HG03378 (cell line): ENCODE measurements around the gene UBE2H.
"Not testable (repeated sequence)": the region's sequence is repeated elsewhere in the genome, so short reads cannot be mapped to it uniquely, and the experiment has no call there.

ENCODE experiments used
- ATAC-seq: cut with Tn5 transposase; IDR thresholded peaks from one replicate; pipeline ENCODE4 v1.9.1; 2021; ENCODE audit warnings: mild to moderate bottlenecking, moderate library complexity; ENCODE audit not compliant: unreplicated experiment

UBE2H gene

DNA sequence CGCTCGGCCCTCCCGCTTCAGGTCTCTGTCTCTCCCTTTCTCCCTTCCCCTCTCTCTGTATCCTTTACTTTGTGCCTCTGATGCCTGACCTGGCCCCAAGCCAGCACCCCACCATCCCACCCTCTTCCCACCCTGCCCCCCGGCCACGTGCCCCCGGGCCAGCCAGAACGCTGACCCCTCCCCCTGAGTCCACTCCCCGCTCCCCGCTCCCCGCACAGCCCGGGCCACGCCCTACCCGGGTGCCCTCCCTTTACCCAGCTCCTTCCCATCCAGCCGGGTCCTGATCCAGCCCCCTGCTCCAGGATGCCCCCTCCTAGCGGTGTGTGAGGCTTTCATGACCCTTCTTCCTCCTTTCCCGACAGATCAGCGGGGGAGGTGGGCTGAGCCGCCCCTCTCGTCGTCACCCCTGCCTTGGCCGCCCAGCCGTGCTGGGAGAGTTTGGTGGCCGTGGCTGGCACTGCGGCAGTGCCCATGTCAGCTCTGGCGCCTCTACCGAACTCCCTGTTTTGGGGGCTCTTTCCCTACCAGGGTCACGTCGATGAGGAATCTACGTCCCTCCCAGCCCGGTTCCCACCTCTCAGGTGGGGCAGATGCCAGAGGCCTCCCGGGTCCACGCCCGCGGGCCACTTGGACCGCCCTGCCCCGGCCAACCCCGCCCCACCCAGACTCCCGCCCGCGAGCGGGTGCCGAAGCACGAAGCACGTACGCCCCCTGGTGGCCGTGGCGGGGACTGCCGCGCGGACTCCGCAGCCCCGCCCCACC is 127.4 kb downstream of the UBE2H start:
- peak; percentile 47 for ATAC-seq

DNA sequence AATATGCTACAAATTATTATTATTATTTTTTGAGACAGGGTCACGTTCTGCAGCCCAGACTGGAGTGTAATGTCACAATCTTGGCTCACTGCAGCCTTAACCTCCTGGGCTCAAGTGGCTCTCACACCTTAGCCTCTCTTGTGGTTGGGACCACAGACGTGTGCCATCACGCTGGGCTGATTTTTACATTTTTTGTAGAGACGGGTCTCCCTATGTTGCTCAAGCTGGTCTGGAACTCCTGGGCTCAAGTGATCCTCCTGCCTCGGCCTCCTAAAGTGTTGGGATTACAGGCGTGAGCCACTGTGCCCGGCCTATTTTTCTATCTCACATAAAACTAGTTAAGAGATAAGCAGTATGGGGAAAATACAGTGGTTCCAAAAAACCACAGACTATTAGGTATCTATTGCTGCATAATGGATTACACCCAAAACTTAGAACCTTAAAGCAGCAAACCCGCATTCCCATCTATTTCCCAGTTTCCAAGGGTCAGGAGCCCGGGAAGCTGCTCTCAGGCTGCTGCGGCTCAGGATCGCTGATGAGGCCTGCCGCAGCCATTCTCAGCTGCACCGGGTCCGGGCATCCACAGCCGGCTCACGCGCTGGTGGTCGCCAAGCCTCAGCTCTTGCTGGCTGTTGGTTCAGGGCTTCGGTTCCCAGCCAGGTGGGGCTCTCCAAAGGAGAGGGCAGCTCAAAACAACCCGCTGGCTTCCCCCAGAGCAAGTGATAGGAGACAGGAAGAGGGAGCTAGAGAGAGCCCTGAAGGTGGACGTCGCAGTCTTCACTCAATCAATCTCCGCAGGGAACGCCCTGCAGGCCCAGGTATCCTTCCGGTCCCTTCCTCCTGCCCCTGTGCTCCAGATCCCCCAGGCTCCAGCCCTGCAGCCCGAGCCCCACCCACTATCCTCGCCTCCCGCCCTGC is 128.2 kb downstream of the UBE2H start:
- peak; percentile 34 for ATAC-seq

DNA sequence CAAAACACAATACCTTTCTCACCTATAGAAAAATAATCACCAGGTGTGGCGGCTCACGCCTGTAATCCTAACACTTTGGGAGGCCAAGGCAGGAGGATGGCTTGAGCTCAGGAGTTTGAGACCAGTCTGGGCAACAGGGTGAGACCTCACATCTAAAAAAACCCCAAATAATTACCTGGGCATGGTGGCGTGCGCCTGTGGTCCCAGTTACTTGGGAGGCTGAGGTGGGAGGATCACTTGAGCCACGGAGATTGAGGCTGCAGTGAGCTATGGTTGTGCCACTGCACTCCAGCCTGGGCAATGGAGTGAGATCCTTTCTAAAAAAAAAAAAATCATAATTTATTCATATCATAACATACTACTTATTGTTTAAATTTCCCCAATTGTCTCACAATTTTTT is 129.6 kb downstream of the UBE2H start:
- ATAC-seq, result not testable (repeated sequence)

DNA sequence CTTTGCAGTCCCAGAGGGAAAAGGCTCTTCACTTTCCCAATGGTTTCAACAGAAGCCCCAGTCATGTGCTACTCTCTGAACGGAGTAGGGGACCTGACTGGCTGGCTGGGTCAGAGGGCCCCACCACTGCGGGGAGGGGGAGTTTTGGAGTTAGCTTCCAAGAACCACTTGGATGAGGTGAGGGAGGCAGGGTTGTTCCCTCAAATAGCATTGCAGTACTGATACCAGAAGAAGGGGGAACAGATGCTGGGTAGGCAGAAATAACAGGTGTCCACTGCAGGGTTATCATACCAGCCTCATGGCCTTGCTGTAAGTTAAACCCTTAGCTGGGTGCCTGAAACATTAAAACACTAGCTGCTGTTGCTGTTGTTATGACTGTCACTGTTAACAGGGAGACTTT is 131.3 kb downstream of the UBE2H start:
- ATAC-seq, result no peak

DNA sequence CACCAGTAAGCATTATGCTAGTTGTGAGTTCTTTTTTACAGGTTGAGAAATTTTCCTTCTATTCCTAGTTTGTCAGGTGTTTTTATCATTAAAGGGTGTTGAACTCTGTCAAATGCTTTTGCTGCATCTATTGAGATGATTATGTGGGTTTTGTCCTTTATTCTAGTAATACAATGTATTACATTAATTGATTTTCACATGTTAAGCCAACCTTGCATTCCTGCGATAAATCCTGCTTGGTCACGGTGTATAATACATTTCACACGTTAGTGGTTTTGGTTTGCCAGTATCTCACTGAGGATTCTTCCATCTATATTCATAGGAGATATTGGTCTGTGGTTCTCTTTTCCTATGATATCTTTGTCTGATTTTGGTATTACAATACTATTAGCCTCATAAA is 136.0 kb downstream of the UBE2H start:
- ATAC-seq, result no peak

DNA sequence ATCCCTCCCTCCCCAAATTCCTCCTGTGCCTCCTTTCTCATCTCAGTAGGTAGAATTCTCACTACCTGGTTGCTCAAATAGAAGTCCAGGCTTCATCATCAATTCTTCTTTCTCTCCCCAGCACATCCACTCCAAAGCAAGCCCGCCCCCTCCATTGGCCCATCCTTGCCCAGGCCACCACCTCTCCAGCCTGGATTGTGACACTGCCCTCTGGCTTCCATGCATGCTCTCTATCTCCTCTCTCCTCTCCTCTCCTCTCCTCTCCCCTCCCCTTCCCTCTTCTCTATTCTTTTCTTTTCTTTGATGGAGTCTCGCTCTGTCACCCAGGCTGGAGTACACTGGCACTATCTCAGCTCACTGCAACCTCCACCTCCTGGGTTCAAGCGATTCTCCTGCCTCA is 144.9 kb downstream of the UBE2H start:
- no peak for ATAC-seq

DNA sequence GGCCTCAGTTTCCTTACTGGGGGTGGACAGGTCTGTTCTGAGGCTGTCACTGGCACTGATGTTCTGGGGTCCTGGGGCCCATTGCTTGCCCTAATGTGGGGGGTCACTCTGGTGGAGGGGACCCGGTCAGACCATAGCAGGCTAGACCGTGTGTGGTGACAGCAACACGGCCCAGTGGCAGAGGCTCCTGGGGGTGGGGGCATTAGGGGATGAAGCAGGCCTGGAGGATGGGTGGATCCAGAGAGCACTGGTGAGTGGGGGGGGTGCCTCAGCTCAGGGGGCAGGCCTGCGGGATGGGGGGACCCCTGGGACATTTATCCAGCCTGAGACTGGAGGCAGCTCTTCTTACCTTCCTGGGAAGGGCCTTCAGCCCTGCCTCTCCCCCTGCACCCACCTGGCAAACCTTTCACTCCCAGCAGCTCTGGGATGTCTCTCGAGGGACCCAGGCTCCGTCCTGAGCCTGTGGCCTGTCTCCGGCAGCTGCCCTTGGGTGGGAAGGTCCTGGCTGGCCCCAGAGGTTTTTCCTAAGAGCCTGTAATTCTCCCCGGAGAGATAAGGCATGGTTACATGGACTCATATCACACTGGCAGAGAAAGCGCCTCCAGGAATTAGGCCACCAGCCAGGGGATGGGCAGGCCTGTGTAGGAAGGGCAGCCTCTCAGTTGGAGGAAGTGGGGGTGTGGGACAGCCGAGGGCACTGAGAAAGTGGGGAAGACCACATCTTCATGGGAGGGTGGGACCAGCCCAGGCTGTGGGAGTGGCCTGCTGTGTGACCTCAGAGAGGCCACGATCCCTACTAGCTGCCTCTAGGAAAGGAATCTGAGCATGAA is 147.7 kb downstream of the UBE2H start:
- ATAC-seq, result no peak

DNA sequence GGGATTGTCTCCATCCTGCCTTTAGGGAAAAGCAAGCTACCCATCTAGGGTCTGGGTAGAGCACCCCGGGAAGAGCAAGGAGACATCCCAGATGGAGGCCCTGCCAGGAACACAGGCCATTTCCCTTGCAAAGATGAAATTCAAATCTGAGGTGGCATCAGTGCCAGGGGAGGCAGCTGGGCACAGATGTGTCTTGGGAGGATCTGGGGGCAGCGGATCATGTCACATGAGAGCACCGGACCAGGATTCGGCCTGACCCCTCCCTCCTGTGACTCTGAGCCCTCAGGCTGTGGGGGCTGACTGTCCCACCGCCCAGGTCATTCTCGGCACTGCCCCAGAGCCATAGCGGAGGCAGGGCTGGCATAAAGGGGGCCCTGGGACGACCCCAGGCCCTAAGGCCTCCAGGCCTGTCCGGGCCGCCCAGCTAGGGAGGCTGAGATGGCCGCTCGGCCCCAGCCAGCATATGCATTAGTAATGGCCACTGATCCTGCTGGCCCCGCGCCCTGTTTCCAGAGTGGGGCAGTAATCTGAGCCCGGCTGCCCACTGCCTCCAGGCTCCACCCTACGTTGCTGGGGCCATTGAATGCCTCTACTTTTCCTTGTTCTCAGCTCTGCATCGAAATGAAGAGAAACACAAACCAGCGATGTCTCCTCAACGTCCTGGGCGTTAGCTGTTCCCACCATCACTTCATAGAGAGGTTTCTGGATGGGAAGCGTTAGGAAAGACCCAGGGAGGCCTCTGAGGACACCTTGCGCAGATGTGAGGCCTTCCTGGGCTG is 148.5 kb downstream of the UBE2H start:
- ATAC-seq, result no peak

DNA sequence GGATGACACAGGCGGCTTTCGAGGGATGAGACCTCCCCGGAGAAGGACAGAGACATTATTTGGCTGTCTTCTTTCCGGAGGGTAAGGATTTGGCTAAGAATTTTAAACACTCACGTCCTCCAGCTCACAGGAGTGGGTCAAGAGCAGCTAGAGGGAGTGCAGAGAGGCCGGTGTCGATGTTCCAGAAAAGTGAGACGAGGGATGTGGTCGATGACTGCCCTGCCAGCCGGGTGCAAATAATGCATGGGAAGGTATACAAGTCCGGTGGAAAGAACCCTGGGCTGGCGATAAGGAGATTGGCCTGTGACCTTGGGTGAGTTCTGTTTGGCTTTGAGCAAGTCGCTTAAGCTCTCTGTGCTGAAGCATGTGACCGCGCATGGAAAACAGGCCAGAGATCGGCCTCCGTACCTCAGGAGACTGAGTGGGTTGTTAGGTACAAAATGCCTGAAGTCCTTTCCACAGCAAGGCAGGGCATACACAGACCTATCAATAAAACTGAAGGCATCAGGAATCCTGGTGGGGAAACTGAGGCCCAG is 149.1 kb downstream of the UBE2H start:
- ATAC-seq, result no peak

DNA sequence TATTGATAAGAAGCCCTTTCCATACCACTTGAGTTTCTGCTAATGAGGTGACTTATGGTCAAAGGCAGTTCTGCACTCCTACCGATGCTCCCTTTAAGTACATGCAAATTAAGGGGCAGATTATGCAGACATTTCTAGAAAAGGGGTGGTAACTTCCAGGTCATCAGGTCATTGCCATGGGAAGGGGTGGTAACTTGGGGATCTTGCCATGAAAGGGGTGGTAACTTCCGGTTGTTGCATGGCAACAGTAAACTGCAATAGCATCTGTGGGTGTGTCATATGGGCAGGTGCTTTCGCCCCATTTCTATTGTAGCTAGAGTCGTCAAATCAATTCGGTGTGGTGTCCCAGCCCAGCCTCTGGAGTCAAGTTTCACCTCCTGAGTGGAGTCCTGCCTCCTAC is 150.9 kb downstream of the UBE2H start:
- ATAC-seq, result no peak

DNA sequence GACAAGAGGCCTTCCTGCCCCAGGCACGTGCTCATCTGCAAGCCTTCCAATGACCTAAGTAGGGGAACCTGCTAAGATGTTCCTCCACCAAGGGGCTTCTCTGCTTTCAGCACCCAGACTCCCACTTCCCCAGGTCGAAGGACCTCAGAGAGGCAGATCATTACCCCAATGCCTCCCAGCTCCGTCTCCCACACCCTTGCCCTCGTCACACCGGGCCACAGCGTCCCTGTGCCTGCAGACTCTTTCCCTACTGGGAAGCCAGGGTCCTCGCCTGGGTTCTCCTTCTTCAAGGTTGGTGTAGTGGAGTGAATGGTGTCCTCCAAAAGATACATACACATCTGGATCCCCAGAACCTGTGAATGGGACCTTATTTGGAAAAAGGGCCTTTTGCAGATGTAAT is 151.9 kb downstream of the UBE2H start:
- ATAC-seq, result no peak

DNA sequence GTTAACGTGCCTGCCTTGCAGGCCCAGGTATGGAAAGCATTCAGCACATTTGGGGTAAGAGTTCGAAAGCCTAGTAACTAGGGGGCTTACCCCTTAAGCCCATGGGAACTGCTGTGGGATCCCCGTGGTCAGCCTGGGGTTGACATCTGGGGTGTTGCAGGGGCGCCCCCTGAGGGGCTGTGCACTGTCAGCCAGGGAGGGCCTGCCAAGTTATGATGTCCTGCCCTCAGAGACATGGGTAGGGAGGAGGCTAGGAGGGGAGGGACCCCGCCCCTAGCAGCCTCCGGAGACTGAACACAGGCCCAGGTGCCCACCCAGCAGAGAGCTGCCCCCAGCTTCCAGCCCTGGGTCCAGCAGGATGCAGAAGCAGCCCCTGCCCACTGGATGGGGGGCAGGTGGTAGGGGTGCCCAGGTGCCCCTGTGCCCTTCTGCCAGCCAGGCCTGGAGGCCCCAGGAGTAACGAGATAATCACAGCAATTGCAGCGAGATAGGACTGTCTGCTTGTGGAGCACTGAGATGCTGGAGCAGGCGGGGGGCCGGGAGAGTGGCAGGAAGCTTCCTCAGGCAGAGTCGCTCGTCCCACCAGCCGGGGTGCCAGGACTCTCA is 153.3 kb downstream of the UBE2H start:
- ATAC-seq, result no peak

DNA sequence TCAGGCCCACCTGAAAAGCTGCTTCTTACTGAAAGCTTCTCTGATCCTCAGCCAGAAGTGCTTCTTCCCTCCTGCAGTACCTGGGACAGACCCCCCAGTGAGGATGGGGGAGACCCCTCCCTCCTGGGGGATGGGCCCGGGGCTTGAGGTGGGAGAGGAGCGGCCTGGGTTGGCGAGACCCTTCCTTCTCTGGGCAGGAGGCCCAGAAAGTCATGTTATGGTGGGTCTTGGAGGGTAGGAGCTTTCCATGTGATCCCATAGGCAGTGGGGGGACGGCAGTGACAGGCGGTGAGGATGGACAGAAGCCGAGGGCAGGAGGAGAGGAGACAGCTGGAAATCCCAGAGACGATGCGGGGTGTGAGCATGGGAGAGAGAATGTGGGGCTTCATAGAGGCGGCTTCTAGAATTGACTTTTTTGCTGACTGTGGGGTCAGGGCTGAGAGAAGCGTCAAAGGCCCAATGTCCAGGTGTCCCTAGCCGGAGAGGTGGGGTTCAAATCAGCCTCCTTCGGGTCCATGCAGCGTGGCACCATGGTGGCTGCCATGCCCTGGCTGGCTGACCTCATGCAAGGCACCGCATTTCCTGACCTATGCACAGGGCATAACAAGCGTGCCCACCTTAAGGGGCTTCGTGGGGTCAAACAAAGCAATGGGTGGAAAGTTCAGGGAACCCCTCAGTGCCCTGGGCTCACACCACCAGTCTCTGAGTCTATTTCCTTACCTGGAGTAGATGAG is 154.0 kb downstream of the UBE2H start:
- ATAC-seq, result no peak

DNA sequence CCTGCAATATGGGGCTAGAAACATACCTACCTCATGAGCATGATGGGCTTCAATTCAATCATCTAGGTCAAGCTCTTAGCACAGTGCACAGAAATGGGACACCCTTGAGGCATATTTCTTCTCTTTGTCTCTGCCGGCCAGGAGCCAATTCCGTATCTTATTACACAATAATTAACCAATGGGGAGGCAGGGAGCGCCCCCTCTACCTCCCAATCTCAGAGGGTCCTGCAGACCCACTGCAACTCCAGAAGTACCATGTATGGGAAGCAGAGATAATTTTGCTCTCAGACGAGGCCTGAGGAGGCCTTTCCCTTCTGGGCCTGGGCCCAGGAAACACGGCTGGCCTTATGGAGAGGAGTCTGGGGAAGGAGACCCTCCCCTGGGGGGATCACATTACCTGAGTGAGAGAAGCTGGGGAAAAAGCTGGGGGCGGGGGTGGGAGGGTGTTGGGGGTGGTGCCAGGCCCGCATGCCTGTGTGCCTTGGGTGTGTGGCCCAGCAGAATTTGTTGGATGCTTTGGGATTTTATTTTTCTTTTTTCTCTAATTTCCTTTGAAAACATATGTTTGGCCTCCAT is 155.5 kb downstream of the UBE2H start:
- no peak for ATAC-seq

DNA sequence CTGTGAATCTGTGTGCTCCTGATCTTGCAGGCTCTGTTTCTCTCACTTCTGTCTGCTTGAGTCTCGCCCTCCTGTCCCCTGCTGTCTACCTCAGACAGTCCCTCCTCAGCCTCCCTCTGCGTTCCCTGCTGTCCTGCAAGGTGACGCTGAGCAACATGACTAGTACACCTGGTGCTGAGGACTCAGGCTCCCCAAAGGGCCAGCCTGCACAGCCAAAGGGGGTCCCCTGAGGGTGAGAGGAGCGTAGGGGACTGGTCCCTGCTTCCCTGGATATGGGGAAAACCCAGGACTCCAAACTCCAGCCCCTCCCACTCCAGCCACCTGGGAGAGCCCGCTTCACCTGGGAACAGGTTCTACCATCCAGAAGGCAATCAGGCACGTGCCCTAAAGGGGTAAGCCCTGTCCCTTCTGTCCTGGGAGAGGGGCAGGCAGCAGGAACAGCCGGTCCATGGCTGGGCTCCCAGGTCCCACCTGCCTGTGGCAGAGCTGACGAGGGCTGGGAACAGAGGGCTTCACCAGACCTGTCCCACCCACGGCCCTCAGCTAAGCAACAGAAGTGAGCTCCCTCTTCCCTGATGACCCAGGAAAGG is 156.5 kb downstream of the UBE2H start:
- no peak for ATAC-seq

DNA sequence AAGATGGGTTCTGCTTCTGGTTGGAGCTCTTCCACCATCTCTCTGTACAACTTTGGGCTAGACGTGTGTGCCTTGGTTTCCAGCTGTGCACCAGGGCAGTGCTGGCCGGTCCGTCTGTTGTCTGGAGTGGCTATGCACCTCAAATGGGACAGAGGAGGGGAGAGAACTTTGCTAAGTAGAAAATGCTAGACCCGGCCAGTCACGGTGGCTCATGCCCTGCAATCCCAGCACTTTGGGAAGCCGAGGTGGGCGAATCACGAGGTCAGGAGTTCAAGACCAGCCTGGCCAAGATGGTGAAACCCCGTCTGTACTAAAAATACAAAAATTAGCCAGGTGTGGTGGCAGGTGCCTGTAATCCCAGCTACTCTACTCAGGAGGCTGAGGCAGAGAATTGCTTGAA is 158.3 kb downstream of the UBE2H start:
- ATAC-seq, result not testable (repeated sequence)

DNA sequence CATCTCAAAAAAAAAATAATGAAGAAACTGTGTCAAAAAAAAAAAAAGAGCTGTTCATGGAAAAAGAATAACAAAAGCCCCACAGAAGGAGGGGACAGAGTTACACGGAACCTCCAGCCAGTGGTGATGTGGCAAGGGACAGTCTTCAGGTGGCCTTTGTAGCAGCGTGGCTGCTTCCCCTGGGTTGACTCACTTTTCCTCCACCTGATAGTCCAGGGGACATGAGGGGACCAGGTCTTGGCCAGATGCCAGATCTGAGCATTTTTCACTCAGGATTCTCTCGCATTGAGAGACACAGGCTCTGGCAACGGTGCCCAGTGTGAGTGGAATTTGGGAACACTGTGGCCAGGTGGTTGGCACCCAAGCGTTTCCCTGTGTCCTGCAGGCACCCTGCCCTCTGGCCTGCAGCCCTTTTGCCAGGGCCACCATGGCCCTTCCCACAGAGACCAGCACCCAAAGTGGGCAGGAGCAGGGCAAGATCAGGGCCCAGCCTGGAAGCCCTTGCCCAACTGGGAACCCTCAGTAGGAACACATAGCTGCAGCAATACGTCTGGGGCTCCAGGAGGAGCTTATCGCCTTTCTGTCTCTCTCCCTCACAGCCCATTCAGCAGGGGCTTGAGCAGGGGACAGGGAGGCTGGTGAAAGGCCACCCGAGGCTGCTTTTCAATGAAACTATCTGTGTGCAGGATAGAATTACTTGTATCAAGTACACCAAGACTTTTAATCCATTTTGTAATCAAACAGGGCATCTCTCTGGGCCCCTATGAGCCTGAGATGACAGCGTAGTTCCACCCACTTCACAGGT is 159.1 kb downstream of the UBE2H start:
- no peak for ATAC-seq

DNA sequence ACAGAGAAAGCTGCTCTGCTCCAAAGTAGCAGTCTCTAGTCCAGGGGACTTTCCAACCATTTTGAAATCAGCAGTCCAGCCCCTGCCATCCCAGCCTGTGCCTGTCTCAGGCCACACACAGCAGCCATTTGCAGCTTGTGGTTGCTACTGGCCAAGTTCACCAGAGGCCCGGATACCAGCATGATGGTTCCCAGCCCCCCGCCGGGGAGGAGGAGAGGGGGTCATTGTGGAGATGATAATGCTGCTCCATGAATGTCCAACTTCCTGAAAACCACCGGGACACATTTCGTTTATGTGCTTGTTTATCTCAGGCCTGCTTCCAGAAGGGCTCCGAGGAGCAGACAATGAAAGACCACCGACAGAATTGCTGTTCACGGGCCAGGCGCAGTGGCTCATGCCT is 160.0 kb downstream of the UBE2H start:
- ATAC-seq, result no peak
